Neuron (in vitro differentiated cells): ENCODE data around the gene ZNF107.
"Not testable (repeated sequence)": the region's sequence is repeated elsewhere in the genome, so short reads cannot be mapped to it uniquely, and the experiment has no call there.

Source experiments
- H2AFZ ChIP-seq: one replicate; pipeline ENCODE4 v1.6.1; 2013; ENCODE audit warnings: low read depth, mild to moderate bottlenecking, inconsistent platforms, low read length, moderate library complexity
- H3K27me3 ChIP-seq: one replicate; pipeline ENCODE4 v1.6.1; 2013; ENCODE audit warnings: low read length; ENCODE audit not compliant: insufficient read depth
- H3K36me3 ChIP-seq: one replicate; pipeline ENCODE4 v1.6.1; 2013; ENCODE audit warnings: low read length; ENCODE audit not compliant: insufficient read depth
- H3K4me1 ChIP-seq: one replicate; pipeline ENCODE4 v1.6.1; 2013; ENCODE audit warnings: low read length; ENCODE audit not compliant: insufficient read depth
- H3K4me3 ChIP-seq: 2 replicates; pipeline ENCODE4 v1.5.1; 2013; ENCODE audit warnings: mild to moderate bottlenecking, low read length, moderate library complexity
- H3K9me3 ChIP-seq: one replicate; pipeline ENCODE4 v1.6.1; 2013; ENCODE audit warnings: low read length

Gene ZNF107

GRCh38 chr7:64654796-64655548 lies 11.0 kb upstream of the ZNF107 start:
- peaks cover 1% of the 10 kb centered on the region for H3K9me3 ChIP-seq
- H3K4me1 ChIP-seq = no peaks in the 10 kb centered on the region
- no peaks in the 10 kb centered on the region for H3K36me3 ChIP-seq
- H3K4me3 ChIP-seq = no peak overlapping the region
- no peaks in the 10 kb centered on the region for H3K27me3 ChIP-seq
- no peak overlapping the region for H2AFZ ChIP-seq

GRCh38 chr7:64655811-64656210 lies 10.1 kb upstream of the ZNF107 start:
- no peaks in the 10 kb centered on the region for H3K4me1 ChIP-seq

GRCh38 chr7:64656489-64656888 lies 9.4 kb upstream of the ZNF107 start:
- Histone ChIP-seq H3K4me1 (no peaks in the 10 kb centered on the region), H2AFZ (no peak overlapping the region)

More at GRCh38 chr7:64655811-64656210, 10.1 kb upstream of the ZNF107 start:
- no peaks in the 10 kb centered on the region for H3K36me3 ChIP-seq
- H2AFZ ChIP-seq = no peak overlapping the region
- H3K27me3 ChIP-seq = no peaks in the 10 kb centered on the region
- no peak overlapping the region for H3K4me3 ChIP-seq
- peaks cover 1% of the 10 kb centered on the region for H3K9me3 ChIP-seq

GRCh38 chr7:64662091-64662490 lies 3.8 kb upstream of the ZNF107 start:
- not testable (repeated sequence) for H3K4me1 ChIP-seq, H2AFZ ChIP-seq, H3K4me3 ChIP-seq, H3K27me3 ChIP-seq, H3K36me3 ChIP-seq, H3K9me3 ChIP-seq

More at GRCh38 chr7:64656489-64656888, 9.4 kb upstream of the ZNF107 start:
- H3K4me3 ChIP-seq = no peak overlapping the region
- no peaks in the 10 kb centered on the region for H3K36me3 ChIP-seq
- H3K27me3 ChIP-seq = no peaks in the 10 kb centered on the region
- peaks cover 1% of the 10 kb centered on the region for H3K9me3 ChIP-seq

GRCh38 chr7:64666663-64667050 lies 724 bp downstream of the ZNF107 start:
- H2AFZ ChIP-seq = peak overlapping the region; percentile 60
- H3K36me3 ChIP-seq = peaks cover 29% of the 10 kb centered on the region
- H3K27me3 ChIP-seq = no peaks in the 10 kb centered on the region
- H3K4me3 ChIP-seq = peak overlapping the region; percentile 88
- H3K9me3 ChIP-seq = peaks cover 11% of the 10 kb centered on the region
- H3K4me1 ChIP-seq = peaks cover 13% of the 10 kb centered on the region

GRCh38 chr7:64667311-64667710 lies 1.4 kb downstream of the ZNF107 start:
- Histone ChIP-seq H3K36me3 (peaks cover 30% of the 10 kb centered on the region), H3K4me3 (peak overlapping the region; percentile 88), H3K4me1 (peaks cover 13% of the 10 kb centered on the region), H2AFZ (no peak overlapping the region), H3K9me3 (peaks cover 14% of the 10 kb centered on the region), H3K27me3 (no peaks in the 10 kb centered on the region)

- Histone ChIP-seq H3K36me3 (peaks cover 33% of the 10 kb centered on the region), H3K4me1 (peaks cover 4% of the 10 kb centered on the region), H2AFZ (no peak overlapping the region), H3K9me3 (peaks cover 16% of the 10 kb centered on the region), H3K27me3 (no peaks in the 10 kb centered on the region), H3K4me3 (no peak overlapping the region)
Measured at GRCh38 chr7:64672414-64672813, 6.5 kb downstream of the ZNF107 start.

- Histone ChIP-seq H3K27me3 (no peaks in the 10 kb centered on the region), H3K4me1 (no peaks in the 10 kb centered on the region), H3K4me3 (no peak overlapping the region), H3K36me3 (peaks cover 74% of the 10 kb centered on the region), H2AFZ (no peak overlapping the region), H3K9me3 (peaks cover 59% of the 10 kb centered on the region)
Measured at GRCh38 chr7:64685091-64685490, 19.2 kb downstream of the ZNF107 start.

- Histone ChIP-seq H3K4me1 (no peaks in the 10 kb centered on the region), H3K9me3 (peaks cover 54% of the 10 kb centered on the region), H2AFZ (no peak overlapping the region), H3K27me3 (no peaks in the 10 kb centered on the region), H3K36me3 (peaks cover 73% of the 10 kb centered on the region), H3K4me3 (no peak overlapping the region)
Measured at GRCh38 chr7:64685741-64686140, 19.8 kb downstream of the ZNF107 start.

- Histone ChIP-seq H3K9me3 (peaks cover 46% of the 10 kb centered on the region), H3K36me3 (peaks cover 72% of the 10 kb centered on the region), H3K27me3 (no peaks in the 10 kb centered on the region), H3K4me1 (no peaks in the 10 kb centered on the region), H2AFZ (no peak overlapping the region), H3K4me3 (no peak overlapping the region)
Measured at GRCh38 chr7:64686493-64687184, 20.7 kb downstream of the ZNF107 start.

- no peak overlapping the region for H2AFZ ChIP-seq
- H3K27me3 ChIP-seq = no peaks in the 10 kb centered on the region
- H3K36me3 ChIP-seq = peaks cover 72% of the 10 kb centered on the region
- peaks cover 40% of the 10 kb centered on the region for H3K9me3 ChIP-seq
- no peak overlapping the region for H3K4me3 ChIP-seq
- H3K4me1 ChIP-seq = no peaks in the 10 kb centered on the region
Measured at GRCh38 chr7:64687249-64687648, 21.3 kb downstream of the ZNF107 start.

GRCh38 chr7:64688988-64689387 lies 23.1 kb downstream of the ZNF107 start:
- Histone ChIP-seq H3K9me3 (peaks cover 29% of the 10 kb centered on the region), H3K36me3 (peaks cover 57% of the 10 kb centered on the region)

GRCh38 chr7:64691831-64692230 lies 25.9 kb downstream of the ZNF107 start:
- Histone ChIP-seq H3K4me3 (no peak overlapping the region), H3K27me3 (no peaks in the 10 kb centered on the region), H2AFZ (no peak overlapping the region), H3K4me1 (no peaks in the 10 kb centered on the region), H3K9me3 (peaks cover 17% of the 10 kb centered on the region), H3K36me3 (peaks cover 45% of the 10 kb centered on the region)

More at GRCh38 chr7:64688988-64689387, 23.1 kb downstream of the ZNF107 start:
- Histone ChIP-seq H3K4me3 (no peak overlapping the region), H2AFZ (no peak overlapping the region), H3K27me3 (no peaks in the 10 kb centered on the region), H3K4me1 (no peaks in the 10 kb centered on the region)
